HL-60 (cell line): ENCODE measurements around the gene CCDC38.

Experiments used
- POLR2AphosphoS5 ChIP-seq: IDR thresholded peaks from 2 replicates; pipeline ENCODE4 v1.6.1; 2012; ENCODE audit warnings: low read depth
- TF ChIP-seq, protein P1 (sequence below): IDR thresholded peaks from one replicate; pipeline ENCODE4 v1.5.1; 2011; ENCODE audit warnings: low read length, control low read depth, inconsistent platforms; ENCODE audit not compliant: insufficient read depth

DNA sequence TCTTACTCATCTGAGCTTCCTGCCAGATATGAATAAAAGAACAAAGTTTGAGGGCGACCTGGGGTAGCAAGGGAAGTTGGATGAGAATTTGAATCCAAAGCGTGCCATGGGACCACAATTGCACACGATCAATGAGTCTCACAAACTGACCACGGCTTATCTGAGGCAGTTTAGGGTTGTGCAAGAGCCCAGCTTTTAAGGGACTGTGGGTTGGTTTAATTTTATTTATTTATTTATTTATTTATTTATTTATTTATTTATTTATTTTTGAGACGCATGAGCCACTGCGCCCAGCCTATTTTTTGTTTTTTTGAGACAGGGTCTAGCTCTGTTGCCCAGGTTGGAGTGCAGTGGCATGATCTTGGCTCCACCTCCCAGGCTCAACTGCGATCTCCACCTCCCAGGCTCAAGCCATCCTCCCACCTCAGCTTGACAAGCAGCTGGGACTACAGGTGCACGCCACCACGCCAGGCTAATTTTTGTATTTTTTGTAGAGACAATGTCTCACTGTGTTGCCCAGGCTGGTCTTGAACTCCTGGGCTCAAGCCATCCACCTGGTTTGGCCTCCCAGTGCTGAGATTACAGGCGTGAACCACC lies 1.8 kb upstream of the CCDC38 start:
- TF ChIP-seq, protein P1, sequence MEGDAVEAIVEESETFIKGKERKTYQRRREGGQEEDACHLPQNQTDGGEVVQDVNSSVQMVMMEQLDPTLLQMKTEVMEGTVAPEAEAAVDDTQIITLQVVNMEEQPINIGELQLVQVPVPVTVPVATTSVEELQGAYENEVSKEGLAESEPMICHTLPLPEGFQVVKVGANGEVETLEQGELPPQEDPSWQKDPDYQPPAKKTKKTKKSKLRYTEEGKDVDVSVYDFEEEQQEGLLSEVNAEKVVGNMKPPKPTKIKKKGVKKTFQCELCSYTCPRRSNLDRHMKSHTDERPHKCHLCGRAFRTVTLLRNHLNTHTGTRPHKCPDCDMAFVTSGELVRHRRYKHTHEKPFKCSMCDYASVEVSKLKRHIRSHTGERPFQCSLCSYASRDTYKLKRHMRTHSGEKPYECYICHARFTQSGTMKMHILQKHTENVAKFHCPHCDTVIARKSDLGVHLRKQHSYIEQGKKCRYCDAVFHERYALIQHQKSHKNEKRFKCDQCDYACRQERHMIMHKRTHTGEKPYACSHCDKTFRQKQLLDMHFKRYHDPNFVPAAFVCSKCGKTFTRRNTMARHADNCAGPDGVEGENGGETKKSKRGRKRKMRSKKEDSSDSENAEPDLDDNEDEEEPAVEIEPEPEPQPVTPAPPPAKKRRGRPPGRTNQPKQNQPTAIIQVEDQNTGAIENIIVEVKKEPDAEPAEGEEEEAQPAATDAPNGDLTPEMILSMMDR = no peak
- no peak for TF ChIP-seq POLR2AphosphoS5
